Stimulated activated CD8-positive, alpha-beta memory T cell treated with anti-CD3 and anti-CD28 coated beads, Interleukin-15, amount 100 ng/mL, for 4 hours (primary cell): ENCODE results near the gene NHLRC2.
"Not testable (repeated sequence)": the region's sequence is repeated elsewhere in the genome, so short reads cannot be mapped to it uniquely, and the experiment has no call there.

Experiments
- DNase-seq, 2 donors: peaks; one replicate each; pipeline ENCODE4 v3.0.0-alpha.2; 2020; ENCODE audit warnings: low read depth in 2 of 2

NHLRC2 gene

GRCh38 chr10:113854013-113854760 is at the start of gene NHLRC2, which contains the start of gene DCLRE1A:
TSS of gene NHLRC2 (plus strand) at chr10:113854661. CDS start at chr10:113854873, 212 bp downstream.
TSS of gene DCLRE1A (minus strand) at chr10:113854082. CDS start at chr10:113853182, 900 bp downstream.
- DNase-seq = peak; percentile 35 to 48

GRCh38 chr10:113806503-113806902 is 48.0 kb upstream of the NHLRC2 start:
- no peak for DNase-seq

DNA sequence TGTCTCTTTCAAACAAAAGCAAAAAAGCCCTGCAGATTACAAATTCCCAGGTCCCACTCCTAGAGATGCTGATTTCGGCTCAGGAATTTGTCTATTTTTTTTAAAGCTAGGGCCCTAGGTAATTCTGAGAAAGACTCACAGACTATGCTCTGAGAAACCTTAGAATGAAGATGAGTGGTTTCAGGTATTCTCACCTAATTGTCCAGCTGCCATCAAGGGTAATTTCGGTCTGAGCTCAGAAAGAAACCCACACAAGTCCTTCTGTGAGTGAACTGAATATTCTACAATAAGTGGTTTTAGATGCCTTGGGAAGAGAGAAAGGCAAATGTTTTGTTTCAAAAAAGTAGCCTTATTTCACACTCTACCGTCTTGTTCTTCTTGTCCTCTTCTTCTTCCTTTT is 46.3 kb upstream of the NHLRC2 start:
- no peak for DNase-seq

GRCh38 chr10:113814700-113815099 is 39.8 kb upstream of the NHLRC2 start:
- not testable (repeated sequence) for DNase-seq

- no peak for DNase-seq
These were observed 34.5 kb upstream of the NHLRC2 start for GRCh38 chr10:113819989-113820388.

- DNase-seq = no peak
These were observed 34.0 kb upstream of the NHLRC2 start for GRCh38 chr10:113820507-113820906.

DNA sequence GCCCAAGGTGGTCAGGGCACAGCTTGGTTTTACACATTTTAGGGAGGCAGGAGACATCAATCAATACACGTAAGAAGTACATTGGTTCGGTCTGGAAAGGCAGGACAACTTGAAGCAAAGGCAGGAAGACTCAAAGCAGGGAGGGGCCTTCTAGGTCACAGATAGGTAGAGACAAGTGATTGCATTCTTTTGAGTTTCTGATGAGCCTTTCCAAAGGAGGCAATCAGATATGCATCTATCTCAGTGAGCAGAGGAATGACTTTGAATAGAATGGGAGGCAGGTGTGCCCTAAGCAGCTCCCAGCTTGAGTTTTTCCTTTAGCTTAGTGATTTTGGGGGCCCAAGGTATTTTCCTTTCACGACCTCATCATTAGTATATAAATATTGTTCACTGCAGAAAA is 33.2 kb upstream of the NHLRC2 start:
- DNase-seq = not testable (repeated sequence)

GRCh38 chr10:113822174-113822573 is 32.3 kb upstream of the NHLRC2 start:
- DNase-seq = no peak

GRCh38 chr10:113823389-113823788 is 31.1 kb upstream of the NHLRC2 start:
- no peak for DNase-seq

- DNase-seq = no peak
These were observed 28.7 kb upstream of the NHLRC2 start for GRCh38 chr10:113825791-113826190.

DNA sequence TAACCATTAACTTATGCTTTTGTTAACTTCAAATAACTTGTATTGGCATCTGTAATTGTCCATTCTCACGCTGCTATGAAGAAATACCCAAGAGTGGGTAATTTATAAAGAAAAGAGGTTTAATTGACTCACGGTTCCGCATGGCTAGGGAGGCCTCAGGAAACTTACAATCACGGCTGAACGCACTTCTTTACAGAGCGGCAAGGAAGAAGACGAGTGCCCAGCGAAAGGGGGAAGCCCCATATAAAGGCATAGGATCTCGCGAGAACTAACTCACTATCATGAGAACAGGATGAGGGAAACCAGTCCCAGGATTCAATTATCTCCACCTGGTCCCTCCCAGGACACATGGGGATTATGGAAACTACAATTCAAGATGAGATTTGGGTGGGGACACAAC is 25.9 kb upstream of the NHLRC2 start:
- DNase-seq = not testable (repeated sequence)

GRCh38 chr10:113842171-113842570 is 12.3 kb upstream of the NHLRC2 start:
- DNase-seq = no peak

DNA sequence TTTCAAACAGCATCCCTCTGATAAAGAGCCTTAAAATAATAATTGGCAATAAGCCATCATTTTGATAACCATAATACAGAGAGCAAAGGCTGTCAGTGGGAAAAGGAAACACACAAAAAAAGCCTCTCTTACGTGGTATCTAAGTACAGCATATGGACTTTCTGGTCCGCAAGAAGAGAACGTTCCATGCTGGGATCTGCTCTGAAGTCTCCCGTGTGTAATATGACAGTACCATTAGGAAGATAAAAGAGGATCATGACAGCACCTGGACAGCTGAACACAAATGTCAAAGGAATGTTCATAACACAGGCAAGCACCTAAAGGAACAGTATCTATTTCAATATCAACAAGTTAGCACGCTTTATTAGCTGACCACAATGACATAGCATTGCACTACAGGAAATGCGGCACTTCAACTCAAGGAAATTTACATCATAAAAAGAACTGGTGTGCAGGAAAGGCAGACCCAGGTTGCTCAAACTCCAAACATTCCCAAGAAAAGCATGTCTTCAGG is 10.4 kb upstream of the NHLRC2 start:
- DNase-seq = no peak

DNA sequence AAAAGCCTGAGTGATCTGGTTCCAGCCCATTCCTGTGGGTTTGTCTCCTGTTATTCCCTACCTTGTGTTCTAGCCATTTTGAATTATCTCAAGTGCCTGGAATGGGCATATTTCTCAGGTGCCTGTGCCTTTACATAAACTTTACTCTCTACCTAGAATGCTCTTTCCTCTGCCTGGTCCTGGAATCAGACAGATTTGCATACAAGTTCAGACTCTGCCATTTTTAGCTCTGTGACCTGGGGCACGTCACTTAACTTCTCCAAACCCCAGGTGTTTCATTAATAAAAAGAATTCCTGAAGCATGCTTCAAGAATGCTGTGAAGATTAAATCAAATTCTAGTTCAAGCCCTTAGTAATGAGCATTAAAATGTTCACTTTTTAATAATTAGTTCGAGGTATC is 8.4 kb upstream of the NHLRC2 start:
- DNase-seq = no peak

DNA sequence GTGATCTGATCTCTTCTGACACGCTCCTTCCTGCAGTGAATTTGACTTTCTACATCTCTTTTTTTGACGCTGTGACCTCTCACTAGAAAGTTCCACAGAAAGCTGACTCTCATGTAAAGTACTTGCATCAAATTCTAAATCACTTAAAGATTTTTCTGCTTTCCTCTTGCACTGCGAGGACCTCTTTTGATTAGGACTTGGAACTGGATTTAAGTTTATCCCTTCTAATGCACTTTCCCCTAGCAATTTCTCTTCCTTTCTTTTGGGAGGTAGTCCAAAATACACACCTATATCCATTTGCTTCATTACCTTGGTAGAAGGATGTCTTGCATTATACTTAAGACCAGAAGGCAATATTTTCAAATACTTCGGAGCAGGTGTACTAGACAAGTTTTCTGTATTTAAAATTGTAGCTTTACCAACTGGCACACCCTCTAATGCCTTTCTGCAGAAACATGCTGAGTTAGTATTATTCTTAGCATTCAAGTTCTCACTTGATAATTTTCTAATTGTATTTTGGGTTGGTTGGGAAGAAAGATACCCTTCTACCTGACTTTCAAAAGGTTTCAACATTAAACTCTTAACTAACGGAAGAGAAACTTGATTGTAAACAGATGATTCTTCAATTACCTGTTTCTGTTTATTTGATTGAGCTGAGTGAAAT is 5.2 kb upstream of the NHLRC2 start:
- no peak for DNase-seq

DNA sequence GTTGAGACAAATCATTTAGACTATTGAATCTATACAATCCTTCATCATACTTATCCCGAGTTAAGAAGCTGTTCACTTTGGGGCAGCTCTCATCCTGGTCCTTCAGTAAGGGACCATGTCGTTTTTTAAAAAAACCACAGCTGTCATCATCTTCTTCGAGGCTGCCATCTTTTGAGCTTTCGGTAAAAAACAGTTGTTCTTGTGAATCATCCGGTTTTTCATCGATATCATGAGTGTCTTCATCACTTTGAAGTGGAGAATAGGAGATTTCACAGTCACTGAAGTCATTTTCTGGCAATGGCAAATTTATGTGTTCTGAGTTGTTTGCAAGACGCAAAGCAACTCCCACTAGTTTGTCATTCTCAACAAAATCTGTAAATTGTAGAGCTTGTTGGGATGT is 4.5 kb upstream of the NHLRC2 start:
- no peak for DNase-seq

DNA sequence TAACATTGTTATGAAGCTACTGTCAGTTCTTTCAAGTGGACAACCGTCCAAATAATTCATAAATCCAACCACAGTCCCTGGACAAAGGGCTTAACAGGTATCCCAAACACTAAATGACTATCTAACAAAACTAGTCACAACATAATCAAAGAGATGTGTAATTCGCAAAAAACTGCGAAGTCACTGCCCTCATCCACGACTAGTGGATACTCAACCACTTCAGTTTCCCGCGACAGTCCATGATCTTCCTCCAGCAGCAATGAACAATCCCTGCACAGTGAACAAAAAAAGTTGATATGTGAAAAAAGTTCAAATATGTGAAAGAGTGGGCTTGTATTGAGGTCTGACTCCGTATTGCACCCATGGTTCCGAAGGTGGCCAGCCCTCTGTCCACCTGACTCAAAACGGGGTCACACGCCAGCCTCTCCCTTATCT is 866 bp upstream of the NHLRC2 start:
- DNase-seq = no peak

- DNase-seq = peak; percentile 3 to 32
These were observed 514 bp downstream of the NHLRC2 start for GRCh38 chr10:113854761-113855588.

GRCh38 chr10:113856563-113856962 is 2.1 kb downstream of the NHLRC2 start:
- no peak for DNase-seq

DNA sequence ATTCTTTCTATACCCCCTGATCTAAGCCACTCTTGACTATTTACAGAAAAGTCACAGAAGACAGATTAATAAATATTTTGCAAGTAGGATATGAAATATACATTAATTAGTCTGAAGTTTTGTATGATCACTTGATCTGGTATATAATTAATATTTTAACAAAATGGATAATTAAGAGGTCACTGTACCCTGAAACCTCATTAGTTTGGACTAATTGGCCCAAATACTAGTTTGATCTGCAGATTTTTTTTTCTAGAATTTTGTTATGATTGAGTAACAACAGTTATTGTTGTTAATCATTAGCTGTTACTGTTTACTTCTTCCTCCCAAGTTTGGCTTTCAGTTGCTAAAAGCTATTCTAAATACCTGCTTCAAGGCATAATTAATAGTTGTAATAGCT is 2.7 kb downstream of the NHLRC2 start:
- DNase-seq = no peak

DNA sequence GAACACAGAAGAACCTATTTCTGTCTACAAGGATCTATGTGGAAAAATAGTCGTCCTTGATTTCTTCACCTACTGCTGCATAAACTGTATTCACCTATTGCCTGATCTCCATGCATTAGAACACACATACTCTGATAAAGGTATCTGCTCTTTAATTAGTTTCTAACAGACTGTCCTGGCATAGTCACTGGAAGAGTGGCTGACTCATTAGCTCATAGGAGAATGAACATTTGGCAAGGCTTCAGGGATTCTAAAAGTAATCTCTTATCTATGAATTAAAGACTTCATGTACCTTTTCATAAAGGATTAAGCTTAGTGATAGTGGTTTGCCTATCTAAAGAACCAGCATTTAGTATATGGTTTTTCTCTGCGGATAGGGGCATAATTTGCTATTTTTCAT is 4.1 kb downstream of the NHLRC2 start:
- no peak for DNase-seq

DNA sequence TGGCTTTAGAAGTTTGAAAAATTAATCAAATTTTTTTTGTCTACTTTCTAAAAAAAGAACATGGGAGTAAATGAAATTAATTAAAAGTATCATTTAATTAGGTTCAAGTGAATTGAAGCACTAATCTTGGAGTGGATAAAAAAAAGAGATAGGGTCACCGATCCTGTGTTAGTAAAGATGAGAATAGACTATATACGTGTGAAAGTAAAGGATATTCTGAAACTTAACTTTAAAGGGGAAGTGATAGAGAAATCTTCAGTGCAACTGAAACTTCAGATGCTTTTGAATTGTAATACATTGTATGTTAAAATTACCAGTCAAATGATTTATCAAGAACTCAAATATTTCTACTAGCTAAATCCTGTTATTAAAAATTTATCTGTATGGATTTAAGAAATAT is 4.8 kb downstream of the NHLRC2 start:
- no peak for DNase-seq
